Esophagus squamous epithelium (tissue), 5 donors: ENCODE measurements around the gene CYS1. TPM values are rescaled to one million over a fixed set of nuclear protein-coding genes. Genes with fewer than 3 reads are reported as not detected.

Source experiments
- DNase-seq: peaks from one replicate; lab custom pipeline; 2025; lab: John Stamatoyannopoulos, UW
- H3K27ac ChIP-seq, 4 donors: fragments of 200-600 bp; sonication (generic); one replicate each; pipeline ENCODE4 v1.5.1; 2016 to 2019; ENCODE audit warnings: mild to moderate bottlenecking in 1 of 4
- H3K27me3 ChIP-seq, 4 donors: fragments of 200-600 bp; sonication (generic); 1 replicate in 3 of 4; 2 replicates in 1 of 4; pipeline versions ENCODE4 v1.5.1 to v1.6.0; 2017 to 2021; ENCODE audit warnings: antibody characterized with exemption in 1 of 4
- H3K36me3 ChIP-seq, 3 donors: fragments of 200-600 bp; sonication (generic); one replicate each; pipeline ENCODE4 v1.5.1; 2016 to 2019
- H3K4me1 ChIP-seq, 3 donors: fragments of 200-600 bp; sonication (generic); one replicate each; pipeline ENCODE4 v1.5.1; 2017 to 2019
- H3K4me3 ChIP-seq, 4 donors: fragments of 200-600 bp; sonication (generic); 1 replicate in 3 of 4; 2 replicates in 1 of 4; pipeline ENCODE4 v1.5.1; 2016 to 2019; ENCODE audit warnings: mild to moderate bottlenecking in 2 of 4, moderate library complexity in 1 of 4
- H3K9me3 ChIP-seq, 3 donors: fragments of 200-600 bp; sonication (generic); one replicate each; pipeline ENCODE4 v1.5.1; 2016 to 2019
- POLR2A ChIP-seq, 4 donors: fragments of 450-650 bp; IDR thresholded peaks; one replicate each; pipeline ENCODE4 v1.6.1; 2017; ENCODE audit warnings: antibody characterized with exemption in 4 of 4, mild to moderate bottlenecking in 4 of 4, moderate library complexity in 3 of 4
- WGBS, 2 donors: methylation state at CpG; one replicate each; pipeline ENCODE4 v1.1.5; 2018; 5-methylcytosine and 5-hydroxymethylcytosine counted together
- intact Hi-C: fragments of 100-400 bp; cut with DNase I; formaldehyde crosslinking; loops from one replicate; pipeline ENCODE4 v1.15.0; 2022
- small RNA-seq, 4 donors: library from RNA; depleted of rRNA; stranded (forward); fragments of <200 nt; gene quantifications; one replicate each; pipeline ENCODE3, GENCODE V24; 2016
- total RNA-seq, 4 donors: library from RNA; depleted of rRNA; stranded (reverse); fragments of >200 nt; gene quantifications; one replicate each; pipeline ENCODE4 v1.1.0, GENCODE V29; 2016
- TF ChIP-seq, protein P1 (sequence below), 6 experiments: fragments of 450-650 bp in 4 of 6; fragments of 200-600 bp in 2 of 6; sonication (generic) in 2 of 6; IDR thresholded peaks; one replicate each; pipeline ENCODE4 v1.5.1; 2016 to 2019; ENCODE audit warnings: antibody characterized with exemption in 6 of 6, mild to moderate bottlenecking in 4 of 6, moderate library complexity in 4 of 6
- donor health status: DM: yes; HTN: yes; CAD: no.

CYS1 gene
- total RNA-seq, 4 donors from 2014 or later: 0.09 to 2.5 (median 0.80) TPM

DNA sequence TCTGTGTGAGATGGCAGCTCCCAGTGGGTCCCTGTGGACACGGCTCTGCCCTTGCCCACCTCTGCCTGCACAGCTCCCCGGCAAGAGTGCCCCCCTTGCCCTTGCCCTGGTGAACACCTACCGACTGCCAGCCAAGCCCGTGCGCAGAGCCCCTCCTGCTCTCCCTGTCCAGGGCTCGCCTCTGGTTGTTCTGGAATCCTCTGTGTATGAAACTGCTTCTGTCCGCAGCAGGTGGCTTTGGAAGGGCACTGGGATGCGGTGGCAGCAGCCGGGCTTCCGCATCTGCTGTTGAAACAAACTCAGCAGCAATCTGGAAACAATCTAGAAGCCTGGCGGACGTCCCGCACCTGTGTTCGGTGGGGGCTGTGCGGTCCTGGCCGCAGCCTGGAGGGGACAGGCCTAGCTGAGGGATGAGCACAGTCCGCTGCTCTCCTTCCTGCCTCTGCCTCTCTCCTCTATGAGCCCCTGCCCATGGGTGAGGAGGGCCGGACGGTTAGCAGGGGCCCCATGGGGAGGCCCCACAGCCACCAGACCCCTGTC, 70.9 kb downstream of the CYS1 start:
- TF ChIP-seq, protein P1, sequence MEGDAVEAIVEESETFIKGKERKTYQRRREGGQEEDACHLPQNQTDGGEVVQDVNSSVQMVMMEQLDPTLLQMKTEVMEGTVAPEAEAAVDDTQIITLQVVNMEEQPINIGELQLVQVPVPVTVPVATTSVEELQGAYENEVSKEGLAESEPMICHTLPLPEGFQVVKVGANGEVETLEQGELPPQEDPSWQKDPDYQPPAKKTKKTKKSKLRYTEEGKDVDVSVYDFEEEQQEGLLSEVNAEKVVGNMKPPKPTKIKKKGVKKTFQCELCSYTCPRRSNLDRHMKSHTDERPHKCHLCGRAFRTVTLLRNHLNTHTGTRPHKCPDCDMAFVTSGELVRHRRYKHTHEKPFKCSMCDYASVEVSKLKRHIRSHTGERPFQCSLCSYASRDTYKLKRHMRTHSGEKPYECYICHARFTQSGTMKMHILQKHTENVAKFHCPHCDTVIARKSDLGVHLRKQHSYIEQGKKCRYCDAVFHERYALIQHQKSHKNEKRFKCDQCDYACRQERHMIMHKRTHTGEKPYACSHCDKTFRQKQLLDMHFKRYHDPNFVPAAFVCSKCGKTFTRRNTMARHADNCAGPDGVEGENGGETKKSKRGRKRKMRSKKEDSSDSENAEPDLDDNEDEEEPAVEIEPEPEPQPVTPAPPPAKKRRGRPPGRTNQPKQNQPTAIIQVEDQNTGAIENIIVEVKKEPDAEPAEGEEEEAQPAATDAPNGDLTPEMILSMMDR (IDR thresholded peaks at IDR 0.05): no peak
- no peak for TF ChIP-seq POLR2A (IDR thresholded peaks at IDR 0.05)
- intact Hi-C loops: no loop called here
- WGBS, 2 donors: 90% methylated on average over 6 of the region's 19 CpGs; no CpG with 5 or more reads in 1 of the 2 donors

DNA sequence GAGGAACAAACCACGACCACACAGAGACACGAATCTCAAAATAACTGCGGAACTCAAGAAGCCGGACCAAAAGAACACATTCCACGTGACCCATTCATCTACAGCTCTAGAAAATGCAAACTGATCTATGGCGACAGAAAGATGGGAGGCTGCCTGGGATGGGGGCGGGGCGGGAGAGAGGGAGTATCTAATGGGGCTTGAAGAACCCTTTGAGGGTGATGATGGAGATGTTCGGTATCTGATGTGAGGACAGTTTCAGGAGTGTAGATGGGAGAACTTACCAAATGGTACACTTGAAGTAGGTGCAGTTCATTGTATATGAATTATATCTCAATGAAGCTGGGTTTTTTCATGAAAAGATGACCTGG, 71.4 kb downstream of the CYS1 start:
- Histone ChIP-seq H3K27ac (peak overlapping the region in 2 of 4 donors; percentile 42 to 73), H3K36me3 (peaks cover 0 to under 1% (median 0%) of the 10 kb centered on the region in 3 donors), H3K4me3 (no peak overlapping the region), H3K9me3 (peaks cover 0 to 7% (median 0%) of the 10 kb centered on the region in 3 donors), H3K27me3 (no peaks in the 10 kb centered on the region), H3K4me1 (peaks cover 10 to 46% (median 30%) of the 10 kb centered on the region in 3 donors)
- intact Hi-C loops: no loop called here
- WGBS, 2 donors: 73 to 79% methylated on average over 9 of the region's 9 CpGs
- TF ChIP-seq POLR2A (IDR thresholded peaks at IDR 0.05): no peak
- TF ChIP-seq, protein P1 (IDR thresholded peaks at IDR 0.05): no peak
- no peak for DNase-seq

More for the DNA sequence above, 70.9 kb downstream of the CYS1 start:
- no peaks in the 10 kb centered on the region for H3K27me3 ChIP-seq
- H3K4me3 ChIP-seq: no peak overlapping the region
- H3K9me3 ChIP-seq: peaks cover 0 to 7% (median 0%) of the 10 kb centered on the region in 3 donors
- no peaks in the 10 kb centered on the region for H3K36me3 ChIP-seq
- peak overlapping the region in 3 of 4 donors; percentile 1 to 73 (median 42) for H3K27ac ChIP-seq
- no peak for DNase-seq
- H3K4me1 ChIP-seq: peaks cover 10 to 46% (median 30%) of the 10 kb centered on the region in 3 donors

DNA sequence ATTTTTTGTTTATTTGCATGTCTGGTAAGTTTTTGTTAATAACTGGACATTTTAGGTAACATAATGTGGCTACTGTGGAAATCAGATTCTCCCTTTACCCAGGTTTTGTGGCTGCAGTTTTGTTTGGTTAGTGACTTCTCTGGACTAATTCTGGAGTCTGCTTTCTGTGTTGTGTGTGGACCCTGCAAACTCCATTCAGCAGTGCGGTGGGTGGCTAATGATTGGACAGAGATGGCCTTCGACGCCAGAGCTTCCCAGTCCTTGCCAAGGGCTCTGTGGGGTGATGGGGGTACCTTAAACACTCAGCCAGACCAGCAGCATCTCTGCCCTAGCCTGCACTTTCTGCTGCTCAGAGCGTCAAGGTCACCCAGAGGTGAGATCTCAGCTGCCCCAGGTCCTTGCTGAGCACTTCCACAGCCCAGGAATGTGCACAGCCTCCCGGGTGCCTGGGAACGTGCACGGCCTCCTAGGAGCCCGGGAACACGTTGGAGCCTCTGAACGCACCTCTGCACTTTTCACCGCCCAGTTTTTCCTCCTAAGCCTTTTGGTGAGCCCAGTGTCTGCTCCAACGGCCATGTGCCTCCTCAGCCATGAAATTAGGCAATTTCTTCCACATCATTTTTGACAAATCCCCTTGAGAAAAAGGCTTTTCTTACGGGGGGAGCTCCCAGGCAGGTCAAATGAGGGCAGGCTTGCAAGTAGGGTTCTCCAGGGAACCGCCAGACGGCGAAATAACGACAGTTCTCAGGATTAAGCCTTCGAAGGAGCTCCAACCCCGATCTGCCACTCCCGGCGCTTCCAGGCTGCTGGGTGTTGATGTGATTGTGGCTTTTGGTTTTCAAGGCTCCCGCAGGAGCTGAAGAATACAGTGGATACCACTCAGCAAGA, 72.0 kb downstream of the CYS1 start:
- Histone ChIP-seq H3K27me3 (no peaks in the 10 kb centered on the region), H3K9me3 (peaks cover 0 to 7% (median 0%) of the 10 kb centered on the region in 3 donors), H3K4me1 (peaks cover 10 to 46% (median 30%) of the 10 kb centered on the region in 3 donors), H3K27ac (peak overlapping the region in 3 of 4 donors; percentile 33 to 73 (median 42)), H3K4me3 (no peak overlapping the region), H3K36me3 (peaks cover 0 to 7% (median 0%) of the 10 kb centered on the region in 3 donors)
- TF ChIP-seq POLR2A (IDR thresholded peaks at IDR 0.05): no peak
- TF ChIP-seq, protein P1 (IDR thresholded peaks at IDR 0.05): no peak
- DNase-seq: no peak
- WGBS, 2 donors: 72 to 77% methylated on average over 8 to 14 of the region's 22 CpGs
- intact Hi-C loops: no loop called here

DNA sequence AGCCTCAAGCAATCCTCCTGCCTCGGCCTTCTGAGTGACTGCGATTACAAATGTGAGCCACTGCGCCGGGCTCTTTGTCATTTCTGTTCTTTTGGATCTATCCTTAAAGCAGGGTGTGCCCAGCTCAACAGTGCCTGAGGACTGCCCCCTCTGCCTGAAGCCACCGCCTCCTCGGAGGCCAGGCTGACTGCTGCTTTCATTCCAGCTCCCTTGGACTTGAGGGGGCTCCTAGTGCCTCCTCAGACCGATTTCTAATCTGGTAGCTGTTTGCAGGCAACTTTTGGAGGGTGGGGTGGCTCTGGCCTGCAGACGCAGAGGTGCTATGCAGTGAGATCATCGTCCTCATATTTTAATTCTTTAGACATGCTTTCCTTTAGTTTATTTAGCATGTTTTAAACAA, 72.8 kb downstream of the CYS1 start:
- Histone ChIP-seq H3K27ac (peak overlapping the region in 2 of 4 donors; percentile 54 to 66), H3K4me3 (no peak overlapping the region), H3K27me3 (no peaks in the 10 kb centered on the region), H3K9me3 (peaks cover 0 to under 1% (median 0%) of the 10 kb centered on the region in 3 donors), H3K36me3 (peaks cover 0 to 14% (median 0%) of the 10 kb centered on the region in 3 donors), H3K4me1 (peaks cover 10 to 46% (median 30%) of the 10 kb centered on the region in 3 donors)
- DNase-seq: no peak
- intact Hi-C loops: no loop called here
- 63 to 70% methylated on average over 8 to 9 of the region's 9 CpGs for WGBS, 2 donors
- TF ChIP-seq, protein P1 (IDR thresholded peaks at IDR 0.05): no peak
- TF ChIP-seq POLR2A (IDR thresholded peaks at IDR 0.05): no peak

Small RNA genes within 50 kb of the gene (small RNA-seq; reads per million reads assigned to genes)
- 0 reads per million in 4 donors for gene RF00568

Other genes starting within 250 kb of the CYS1 start
- 10 to 100 TPM in 3 of 4 donors, 1 to 10 TPM in 1; 6.7 to 19.3 (median 14.9) TPM for gene TAF1B, start 236.9 kb downstream of the CYS1 start, total RNA-seq
- gene GRHL1, start 128.7 kb downstream of the CYS1 start, total RNA-seq: 100 to 1,000 TPM in 3 of 4 donors, 10 to 100 TPM in 1; 76.3 to 192 (median 115) TPM
- 10 to 100 TPM in 2 of 4 donors, 1 to 10 TPM in 2; 2.2 to 13.2 (median 8.2) TPM for gene KLF11, start 36.9 kb downstream of the CYS1 start, total RNA-seq
- gene RRM2, start 42.3 kb upstream of the CYS1 start, total RNA-seq: 10 to 100 TPM; 16.2 to 65.1 (median 41.7) TPM
- 10 to 100 TPM; 13.2 to 26.4 (median 20.5) TPM for gene HPCAL1, start 222.5 kb upstream of the CYS1 start, total RNA-seq